GM18519 (cell line): ENCODE data around the gene RRP12.
"Not testable (repeated sequence)": the region's sequence is repeated elsewhere in the genome, so short reads cannot be mapped to it uniquely, and the experiment has no call there.

ENCODE experiments used
- ATAC-seq: cut with Tn5 transposase; IDR thresholded peaks from one replicate; pipeline ENCODE4 v1.9.1; 2021; ENCODE audit warnings: mild to moderate bottlenecking, moderate library complexity; ENCODE audit not compliant: unreplicated experiment, low FRiP score

The RRP12 gene

DNA sequence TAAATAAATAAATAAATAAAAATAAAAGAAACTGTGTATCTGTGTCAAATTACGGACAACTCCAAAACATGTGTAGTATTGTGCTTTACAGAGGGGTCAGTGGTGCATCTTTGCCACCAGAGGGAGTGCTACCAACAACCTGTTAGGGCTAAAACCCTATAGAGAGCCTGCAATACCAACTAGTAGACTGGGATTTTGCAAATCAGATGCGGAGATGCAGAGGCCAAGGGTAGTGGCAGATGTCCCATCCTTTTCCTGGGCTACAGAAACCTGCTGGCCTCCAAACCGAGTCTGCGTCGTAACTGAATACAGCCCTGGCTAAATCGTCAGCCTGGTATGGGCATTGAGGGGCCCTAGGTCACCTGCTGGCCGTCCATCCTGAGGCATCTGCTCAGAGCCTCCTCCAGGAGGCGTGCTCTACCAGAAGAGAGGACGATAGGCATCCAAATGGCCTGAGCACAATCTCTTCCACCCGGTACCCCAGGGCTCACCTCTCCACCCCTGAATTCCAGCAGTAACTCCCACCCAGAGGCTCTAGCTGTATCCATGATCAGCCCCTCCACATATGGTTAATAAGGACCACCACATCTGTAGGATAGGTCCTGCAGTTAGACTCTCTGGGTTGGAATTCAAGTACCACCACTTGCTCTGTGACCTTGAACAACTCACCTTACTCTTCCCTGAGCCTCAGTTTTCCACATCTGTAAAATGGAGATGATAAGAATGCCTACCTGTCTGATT is 6.2 kb upstream of the RRP12 start:
- peak; percentile 60 for ATAC-seq

DNA sequence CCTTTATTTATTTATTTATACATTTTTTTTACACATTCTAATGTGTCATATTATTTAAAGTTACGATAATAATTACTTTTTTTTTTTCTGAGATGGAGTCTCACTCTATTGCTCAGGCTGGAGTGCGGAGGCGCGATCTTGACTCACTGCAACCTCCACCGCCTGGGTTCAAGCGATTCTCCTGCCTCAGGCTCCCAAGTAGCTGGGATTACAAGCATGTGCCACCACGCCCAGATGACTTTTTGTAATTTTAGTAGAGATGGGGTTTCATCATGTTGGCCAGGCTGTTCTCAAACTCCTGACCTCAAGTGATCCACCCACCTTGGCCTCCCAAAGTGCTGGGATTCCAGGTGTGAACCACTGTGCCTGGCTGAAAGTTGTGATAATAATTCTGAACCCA is 5.3 kb upstream of the RRP12 start:
- not testable (repeated sequence) for ATAC-seq

DNA sequence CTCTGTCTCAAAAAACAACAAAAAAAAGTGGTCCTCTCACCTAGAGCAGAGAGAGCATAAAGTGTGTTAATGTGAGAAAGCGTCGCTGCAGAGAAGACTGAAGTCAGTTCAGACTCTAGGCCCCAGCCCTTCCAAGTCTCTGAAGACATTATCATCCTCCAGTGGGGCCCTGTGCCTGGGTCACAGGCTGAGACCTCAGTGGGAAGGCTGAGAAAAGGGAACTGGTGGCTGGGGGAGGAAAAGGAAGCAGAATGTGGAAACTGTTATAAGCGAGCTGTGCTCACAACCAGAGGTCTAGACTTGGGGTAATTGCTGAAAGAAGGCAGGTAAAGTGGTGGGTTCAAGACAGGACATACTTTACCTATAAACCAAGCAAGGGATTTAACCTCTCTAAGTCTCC is 4.9 kb upstream of the RRP12 start:
- ATAC-seq, result no peak

DNA sequence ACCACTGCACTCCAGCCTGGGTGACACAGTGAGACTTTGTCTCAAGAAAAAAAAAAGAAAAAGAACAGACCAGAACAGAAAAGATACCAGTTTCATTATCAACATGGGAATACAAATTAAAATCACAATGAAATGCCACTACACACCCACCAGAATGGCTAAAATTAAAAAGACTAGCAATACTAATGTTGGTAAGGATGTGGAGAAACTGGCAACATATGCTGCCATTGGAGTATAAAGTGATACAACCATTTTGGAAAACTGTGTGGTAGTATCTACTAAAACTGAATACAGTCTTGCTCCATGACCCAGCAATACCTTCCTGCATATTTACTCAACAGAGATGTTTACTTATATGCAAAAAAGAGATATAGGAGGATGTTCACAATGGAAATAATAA is 2.9 kb upstream of the RRP12 start:
- no peak for ATAC-seq

DNA sequence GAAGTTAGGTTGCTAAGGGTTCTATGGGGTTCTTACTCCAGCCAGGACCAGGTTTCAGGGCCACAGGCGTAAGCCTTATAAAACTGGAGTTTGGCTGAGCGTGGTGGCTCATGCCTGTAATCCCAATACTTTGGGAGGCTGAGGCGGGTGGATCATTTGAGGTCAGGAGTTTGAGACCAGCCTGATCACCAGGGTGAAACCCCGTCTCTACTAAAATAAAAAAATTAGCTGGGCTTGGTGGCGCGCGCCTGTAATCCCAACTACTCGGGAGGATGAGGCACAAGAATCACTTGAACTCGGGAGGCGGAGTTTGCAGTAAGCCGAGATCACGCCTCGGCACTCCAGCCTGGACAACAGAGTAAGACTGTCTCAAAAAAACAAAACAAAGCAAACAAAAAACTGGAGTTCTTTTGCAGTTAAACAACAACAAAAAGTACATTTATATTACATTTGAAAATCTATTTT is 347 bp upstream of the RRP12 start:
- no peak for ATAC-seq

DNA sequence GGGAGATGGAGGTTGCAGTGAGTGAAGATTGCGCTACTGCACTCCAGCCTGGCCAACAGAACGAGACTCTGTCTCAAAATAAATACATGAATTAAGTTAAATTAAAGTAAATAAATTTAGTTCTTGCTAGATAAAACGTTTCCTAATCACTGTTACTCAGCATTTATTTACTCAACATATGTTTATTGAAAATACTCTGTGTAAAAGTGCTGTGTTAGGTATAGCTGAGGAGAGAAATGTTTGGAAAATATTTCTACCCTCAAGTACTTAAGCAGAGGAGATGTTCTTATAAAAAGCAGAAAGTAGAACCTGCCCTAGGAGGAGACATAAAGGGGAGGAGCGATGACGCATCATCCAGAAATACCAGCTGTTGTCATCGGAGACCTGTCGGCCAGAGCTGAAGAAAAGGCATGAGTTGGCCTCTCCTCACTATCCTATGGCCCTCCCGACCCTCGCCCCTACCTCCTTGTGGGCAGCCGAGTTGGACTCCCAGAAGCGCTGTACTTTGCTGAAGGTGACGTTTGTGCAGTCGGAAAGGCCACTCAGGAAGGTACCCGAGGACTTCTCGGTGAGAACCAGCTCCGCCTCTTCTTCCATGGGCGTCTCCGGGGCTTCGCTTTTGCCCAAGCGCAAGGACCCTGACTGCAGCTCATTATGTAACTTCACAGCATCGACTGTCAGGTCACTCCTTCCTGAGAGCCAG is 1.1 kb downstream of the RRP12 start:
- no peak for ATAC-seq

DNA sequence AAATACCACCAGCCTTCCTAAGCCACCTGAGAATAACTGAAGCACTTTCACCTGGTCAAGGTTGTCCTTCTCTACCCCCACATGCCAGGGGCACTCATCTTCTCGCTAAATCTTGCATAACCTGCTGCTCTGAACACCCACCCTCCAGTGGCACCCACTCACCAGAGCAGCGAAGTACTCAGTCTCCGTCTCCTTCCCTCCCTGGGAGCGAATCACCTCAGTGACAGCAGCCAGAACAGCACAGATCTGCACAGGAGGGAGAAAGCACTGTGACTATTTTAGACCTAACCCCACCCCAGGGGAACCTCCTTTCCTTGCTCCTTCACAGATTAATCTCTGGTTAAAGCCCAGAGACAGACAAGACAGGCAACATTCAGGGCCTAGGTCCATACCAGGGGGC is 5.1 kb downstream of the RRP12 start:
- ATAC-seq, result no peak

DNA sequence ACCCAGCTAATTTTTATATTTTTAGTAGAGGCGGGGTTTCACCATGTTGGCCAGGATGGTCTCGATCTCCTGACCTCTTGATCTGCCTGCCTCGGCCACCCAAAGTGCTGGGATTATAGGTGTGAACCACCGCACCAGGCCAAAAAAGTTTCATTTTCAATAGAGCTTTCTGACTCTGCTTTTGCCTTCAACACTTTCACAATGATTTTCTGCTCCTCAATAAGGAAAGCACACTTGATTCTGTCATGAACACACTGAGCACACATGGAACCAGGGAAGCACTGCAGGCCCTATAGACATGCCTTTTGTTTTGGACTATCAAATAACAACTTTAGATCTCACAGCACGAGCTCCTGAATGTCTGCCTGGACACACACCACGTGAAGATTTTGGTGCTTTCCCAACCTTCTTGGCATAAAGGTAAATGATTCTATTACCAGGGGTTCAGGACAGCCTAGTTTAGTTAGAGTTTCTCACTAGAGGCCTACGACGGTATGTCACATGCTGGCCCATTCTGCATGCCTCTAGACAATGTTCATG is 8.0 kb downstream of the RRP12 start:
- ATAC-seq, result no peak

DNA sequence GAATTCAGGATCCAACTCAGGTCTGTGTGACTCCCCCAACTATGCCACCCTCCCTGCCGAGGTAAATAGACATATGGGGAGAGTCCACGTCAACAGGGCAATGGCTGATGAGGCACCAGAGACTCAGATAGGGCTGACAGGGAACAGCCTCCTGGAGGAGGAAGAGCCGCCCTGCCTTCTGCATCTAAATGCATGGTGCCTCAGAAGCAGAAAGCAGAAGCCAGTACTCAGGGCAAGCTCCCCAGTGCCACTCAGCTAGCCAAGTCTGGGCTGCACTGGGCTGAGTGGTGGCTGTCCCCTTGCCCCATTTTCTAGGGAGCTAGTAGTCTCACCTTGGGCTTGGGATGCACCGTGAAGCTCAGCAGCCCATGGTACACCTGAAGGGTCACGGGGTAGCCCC is 11.0 kb downstream of the RRP12 start:
- no peak for ATAC-seq

DNA sequence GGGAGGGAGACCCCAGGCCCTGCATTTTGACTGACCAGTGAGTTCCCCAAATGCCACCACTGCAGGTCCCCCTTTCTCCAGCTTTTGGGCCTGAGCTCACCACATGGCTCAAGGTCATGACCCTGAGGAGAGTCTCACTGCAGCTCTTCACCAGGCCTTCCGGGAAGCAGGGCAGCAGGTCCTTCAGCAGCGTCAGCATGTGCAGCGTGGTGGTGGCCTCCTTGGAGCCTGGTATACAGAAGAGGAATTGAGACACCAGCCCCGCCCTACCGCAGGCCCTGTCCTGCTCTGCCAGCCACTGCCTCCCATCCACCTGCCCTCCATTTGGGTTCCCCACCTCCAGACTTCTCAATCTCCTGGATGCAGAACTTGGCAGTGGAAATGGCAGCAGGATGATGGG is 13.0 kb downstream of the RRP12 start:
- no peak for ATAC-seq

DNA sequence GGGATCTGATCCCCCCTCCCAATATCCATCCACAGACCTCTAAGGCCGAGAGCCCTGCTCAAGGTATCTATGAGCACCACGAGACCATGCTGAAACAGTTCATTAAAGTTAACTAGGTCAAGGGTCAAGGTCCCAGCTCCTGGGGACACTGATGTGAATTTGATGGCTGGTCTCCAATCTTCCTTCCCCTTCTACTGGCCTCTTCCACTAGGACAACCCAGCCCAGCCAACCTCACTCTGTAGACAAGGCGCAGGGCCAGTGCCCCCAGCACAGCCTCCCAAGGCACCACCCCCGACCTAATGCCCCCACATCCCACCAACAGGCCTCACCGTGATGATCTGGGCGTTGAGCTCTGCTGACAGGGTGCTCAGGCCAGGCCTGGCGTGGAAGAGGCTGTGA is 15.6 kb downstream of the RRP12 start:
- ATAC-seq, result no peak

DNA sequence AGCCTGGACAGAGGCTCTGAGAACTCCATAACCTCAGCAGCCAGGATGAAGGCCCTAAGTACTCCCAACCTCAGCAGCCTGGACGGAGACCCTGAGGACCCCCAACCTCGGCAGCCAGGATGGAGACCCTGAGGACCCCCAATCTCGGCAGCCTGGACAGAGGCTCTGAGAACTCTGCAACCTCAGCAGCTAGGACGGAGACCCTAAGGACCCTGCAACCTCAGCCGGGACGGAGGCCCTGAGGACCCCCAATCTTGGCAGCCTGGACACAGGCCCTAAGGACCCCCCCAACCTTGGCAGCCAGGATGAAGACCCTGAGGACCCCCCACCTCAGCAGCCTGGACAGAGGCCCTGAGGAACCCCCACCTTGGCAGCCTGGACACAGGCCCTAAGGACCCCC is 16.5 kb downstream of the RRP12 start:
- ATAC-seq, result no peak

DNA sequence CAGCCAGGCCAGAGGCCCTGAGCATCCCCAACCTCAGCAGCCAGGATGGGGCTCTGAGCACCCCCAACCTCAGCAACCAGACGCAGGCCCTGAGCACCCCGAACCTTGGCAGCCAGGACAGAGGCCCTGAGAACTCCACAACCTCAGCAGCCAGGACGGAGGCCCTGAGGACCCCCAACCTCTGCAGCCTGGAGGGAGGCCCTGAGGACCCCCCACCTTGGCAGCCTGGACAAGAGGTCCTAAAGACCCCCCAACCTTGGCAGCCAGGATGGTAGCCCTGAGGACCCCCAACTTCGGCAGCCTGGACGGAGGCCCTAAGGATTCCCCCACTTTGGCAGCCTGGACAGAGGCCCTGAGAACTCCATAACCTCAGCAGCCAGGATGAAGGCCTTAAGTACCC is 17.0 kb downstream of the RRP12 start:
- ATAC-seq, result no peak

DNA sequence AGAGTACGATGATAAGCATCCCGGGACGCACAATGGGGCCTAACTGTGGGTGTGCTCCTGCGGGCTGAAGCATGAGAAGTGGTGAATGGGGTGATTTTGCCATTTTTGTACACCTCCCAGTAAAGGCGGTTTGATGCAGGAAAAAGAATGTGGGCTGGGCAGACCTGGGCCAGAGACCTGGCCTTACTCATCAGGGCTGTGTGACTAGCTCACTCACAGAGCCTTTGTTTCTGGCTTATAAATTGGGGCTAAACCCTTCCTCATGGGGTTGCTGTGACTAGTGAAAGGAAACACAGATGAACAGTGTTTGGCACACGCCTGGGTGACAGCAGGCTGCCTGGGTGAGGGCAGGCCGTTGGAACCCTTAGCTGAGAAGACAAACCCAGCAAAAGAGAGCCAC is 18.0 kb downstream of the RRP12 start:
- ATAC-seq, result no peak

DNA sequence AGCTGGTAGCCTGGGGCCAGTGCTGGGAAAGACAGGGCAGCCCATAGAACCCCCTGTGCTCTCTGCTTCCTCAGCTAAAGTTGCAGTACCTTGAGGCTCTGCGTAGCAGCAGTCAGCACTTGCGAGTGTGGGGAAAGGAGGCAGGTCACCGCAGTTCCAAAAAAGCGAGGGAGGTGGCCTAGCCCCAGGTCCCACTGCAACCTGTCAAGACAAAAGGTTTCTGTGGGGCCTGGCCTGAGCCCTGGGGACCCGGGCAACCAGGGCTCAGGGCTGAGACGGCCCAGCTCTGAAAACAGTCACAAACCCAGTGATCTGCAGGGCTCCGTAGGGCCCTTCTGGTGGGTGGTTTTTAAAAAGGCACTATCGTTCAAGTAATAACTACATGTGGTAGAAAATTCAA is 19.5 kb downstream of the RRP12 start:
- ATAC-seq, result no peak

DNA sequence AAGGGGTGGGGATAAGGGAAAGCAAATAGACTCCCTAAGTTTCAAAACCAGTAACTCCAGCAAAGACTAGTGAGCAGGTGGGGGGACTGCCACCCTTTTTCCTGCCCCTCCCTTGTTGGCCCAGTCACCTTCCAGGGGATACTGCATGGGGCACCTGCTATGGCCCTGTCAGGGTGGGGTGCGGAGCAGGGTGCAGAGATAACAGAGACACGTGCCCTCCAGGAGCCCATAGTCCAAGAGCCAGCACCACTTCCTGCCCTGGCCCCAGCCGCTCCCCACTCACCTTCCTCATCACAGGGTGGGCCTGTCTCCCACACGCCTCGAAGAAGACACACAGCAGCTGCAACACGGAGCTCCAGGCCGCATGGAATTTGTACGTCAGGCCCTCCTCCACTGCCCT is 20.6 kb downstream of the RRP12 start:
- ATAC-seq, result no peak

DNA sequence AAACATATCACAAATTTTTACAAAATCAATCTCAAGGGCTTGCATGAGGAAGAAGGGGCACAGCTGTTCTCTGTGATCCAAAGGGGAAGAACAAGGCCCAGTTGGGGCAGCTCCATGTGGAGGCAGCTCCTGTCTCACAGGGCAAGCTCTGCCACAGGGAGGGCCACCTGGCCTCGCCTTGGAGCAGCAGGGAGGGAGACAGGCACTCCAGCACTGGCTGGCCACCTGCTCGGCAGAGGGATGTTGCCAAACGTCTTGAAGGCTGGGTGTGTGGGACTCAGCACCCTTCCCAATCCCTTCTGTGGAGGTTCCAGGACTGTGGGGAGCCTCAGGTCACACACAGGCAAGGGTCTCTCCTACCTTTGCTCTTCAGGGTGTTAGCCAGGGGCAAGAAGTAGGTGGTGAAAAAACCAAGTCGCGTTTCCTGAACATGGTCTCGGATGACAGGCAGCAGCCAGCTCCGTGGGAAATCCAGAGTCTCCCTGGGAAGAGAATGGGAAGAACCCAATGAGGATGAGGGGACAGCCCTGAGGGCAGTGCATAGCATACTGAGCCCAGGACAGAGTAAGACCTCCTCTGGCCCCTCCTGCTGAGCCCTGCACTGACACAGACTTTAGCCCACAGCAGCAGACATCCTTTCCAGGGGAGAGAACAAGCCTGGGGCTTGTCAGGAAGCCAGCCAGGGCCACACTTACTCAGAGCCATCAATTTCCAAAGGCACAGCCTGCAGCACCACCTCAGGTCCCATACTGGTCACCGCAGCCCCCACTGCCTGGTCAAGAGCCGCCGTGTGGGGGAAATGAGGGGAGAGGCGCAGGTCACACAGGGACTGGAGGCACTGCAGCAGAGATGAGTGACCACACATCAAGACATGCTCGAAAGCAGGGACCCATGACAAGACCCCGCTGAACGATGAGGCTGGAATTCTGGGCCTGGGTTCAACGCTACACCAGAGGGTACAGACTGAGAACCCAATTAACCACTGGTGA is 21.9 kb downstream of the RRP12 start:
- ATAC-seq, result no peak

DNA sequence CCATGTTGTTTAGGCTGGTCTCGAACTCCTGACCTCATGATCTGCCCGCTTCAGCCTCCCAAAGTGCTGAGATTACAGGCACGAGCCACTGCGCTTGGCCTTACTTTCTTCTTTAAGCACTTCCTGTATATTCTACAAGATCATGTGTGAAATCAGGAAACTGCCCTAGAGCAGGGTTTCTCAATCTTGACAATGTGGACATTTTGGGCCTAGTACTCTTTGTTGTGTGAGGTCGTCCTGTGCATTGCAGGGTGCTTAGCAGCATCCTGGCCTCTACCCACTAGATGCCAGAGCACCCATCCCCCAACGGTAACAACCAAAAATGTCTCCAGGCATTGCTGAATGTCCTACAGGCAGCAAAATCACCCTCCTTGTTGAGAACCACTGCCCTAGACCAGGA is 24.7 kb downstream of the RRP12 start:
- no peak for ATAC-seq

DNA sequence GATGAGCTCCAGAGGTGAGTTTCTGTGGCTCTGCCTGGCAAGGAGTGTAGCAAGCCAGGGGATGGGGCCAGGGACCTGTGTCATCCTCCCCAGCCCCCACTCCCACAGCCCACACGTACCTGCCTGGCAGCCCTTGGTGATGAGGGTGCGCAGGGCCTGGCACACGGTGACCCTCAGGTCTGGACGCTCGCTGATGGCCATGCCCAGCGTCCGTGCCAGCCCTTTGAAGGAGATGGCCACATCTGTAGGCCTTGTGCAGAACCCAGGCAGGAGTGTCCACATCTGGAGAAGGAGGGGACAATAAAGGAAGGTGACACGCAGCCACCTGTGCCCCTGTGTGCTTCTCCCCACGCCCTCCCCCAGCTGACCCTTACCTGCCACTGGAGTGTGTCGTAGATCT is 27.7 kb downstream of the RRP12 start:
- ATAC-seq, result no peak

DNA sequence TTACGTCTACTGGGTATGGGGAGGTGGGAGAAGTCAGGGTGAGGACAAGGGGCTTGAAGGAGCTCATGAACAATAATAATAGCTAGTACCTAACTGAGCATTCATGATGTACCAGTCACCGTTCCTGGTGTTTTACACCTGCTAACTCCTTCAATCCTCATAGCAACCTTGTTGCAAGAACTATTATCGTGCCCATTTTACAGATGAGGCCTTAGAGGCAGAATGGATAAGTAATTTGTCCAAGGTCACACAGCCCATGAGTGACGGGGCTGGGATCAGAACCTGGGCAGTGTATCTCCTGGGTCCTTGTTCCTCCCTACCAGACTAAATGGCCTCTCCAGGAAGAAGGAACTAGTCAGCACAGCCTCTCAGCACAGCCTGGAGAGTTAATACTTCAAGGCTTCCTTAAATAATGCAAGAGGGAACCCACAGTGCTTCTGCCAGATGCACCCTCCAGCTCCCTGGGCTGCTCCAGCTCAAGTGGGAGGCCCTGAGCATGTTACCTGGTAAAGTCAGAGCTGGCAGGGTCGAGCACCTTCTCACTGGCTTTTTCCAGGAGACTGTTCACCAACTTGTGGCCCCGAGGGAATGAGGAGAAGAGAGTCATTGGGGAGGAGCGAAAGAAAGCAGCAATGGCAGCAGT is 28.8 kb downstream of the RRP12 start:
- ATAC-seq, result no peak
